Measurements from ENCODE around the gene TRIM10.

DNA sequence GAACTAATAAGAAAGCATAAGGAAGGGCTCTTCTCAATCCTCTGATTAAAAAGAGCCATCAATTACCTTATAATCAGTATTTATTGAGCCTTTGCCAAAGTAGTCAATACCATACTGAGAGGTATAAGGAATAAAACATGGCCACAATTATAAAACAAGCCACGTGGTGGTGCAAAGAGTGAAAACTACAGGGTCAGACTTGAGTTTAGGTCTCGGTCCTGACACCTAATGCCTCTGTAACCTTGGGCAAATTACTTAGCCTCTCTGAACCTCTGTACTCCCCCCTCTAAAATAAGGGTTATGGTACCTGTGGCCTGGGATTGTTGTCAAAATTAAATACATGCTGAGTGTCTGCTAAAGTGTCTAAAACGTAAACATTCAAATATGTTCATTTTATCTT is 11.8 kb downstream of the TRIM10 start:
- TF ChIP-seq EZH2 (IDR thresholded peaks at IDR 0.05; ENCODE audit: insufficient read depth, poor library complexity, severe bottlenecking) (no peak), EZH2phosphoT487 (IDR thresholded peaks at IDR 0.05; ENCODE audit: insufficient read depth, low read depth) (no peak)
